HAP-1 (cell line): ENCODE results near the gene TMEM131.
"Not testable (repeated sequence)": the region's sequence is repeated elsewhere in the genome, so short reads cannot be mapped to it uniquely, and the experiment has no call there.

Experiments used
- DNase-seq, 2 experiments: peaks; one replicate each; pipeline ENCODE4 v3.0.0-alpha.2; 2016 to 2020; ENCODE audit warnings: low spot score in 2 of 2
- H3K27me3 ChIP-seq: fragments of 250-450 bp; sonication (Bioruptor Pico); 2 replicates; pipeline ENCODE4 v1.5.1; 2020; ENCODE audit warnings: low read depth, mild to moderate bottlenecking, moderate library complexity
- H3K36me3 ChIP-seq: fragments of 250-450 bp; sonication (Bioruptor Pico); replicated peaks from 2 replicates; pipeline ENCODE4 v1.5.1; 2020; ENCODE audit warnings: mild to moderate bottlenecking
- H3K4me1 ChIP-seq: fragments of 250-450 bp; sonication (Bioruptor Pico); 2 replicates; pipeline ENCODE4 v1.5.1; 2020; ENCODE audit warnings: mild to moderate bottlenecking
- H3K4me3 ChIP-seq: fragments of 250-450 bp; sonication (Bioruptor Pico); 2 replicates; pipeline ENCODE4 v1.5.1; 2020; ENCODE audit warnings: mild to moderate bottlenecking, moderate library complexity
- H3K9me3 ChIP-seq: fragments of 250-450 bp; sonication (Bioruptor Pico); 2 replicates; pipeline ENCODE4 v1.5.1; 2020; ENCODE audit warnings: mild to moderate bottlenecking, moderate library complexity
- in situ Hi-C: fragments of 300-500 bp; cut with MboI; formaldehyde crosslinking; loops from 3 replicates; pipeline ENCODE4 v1.14.3; 2020; ENCODE audit warnings: low sequenced_read_pairs, inconsistent platforms, mixed read lengths

TMEM131 gene

GRCh38 chr2:97945791-97946190, 50.0 kb downstream of the TMEM131 start:
- in situ Hi-C loops: no loop called here
- H3K9me3 ChIP-seq: no peaks in the 10 kb centered on the region
- H3K4me3 ChIP-seq: no peak overlapping the region
- no peaks in the 10 kb centered on the region for H3K27me3 ChIP-seq
- H3K36me3 ChIP-seq: no peaks in the 10 kb centered on the region
- DNase-seq: no peak
- peaks cover 21% of the 10 kb centered on the region for H3K4me1 ChIP-seq

GRCh38 chr2:97936881-97937280, 58.9 kb downstream of the TMEM131 start:
- in situ Hi-C loops: no loop called here
- H3K9me3 ChIP-seq: no peaks in the 10 kb centered on the region

GRCh38 chr2:97936199-97936598, 59.5 kb downstream of the TMEM131 start:
- H3K4me1 ChIP-seq: peaks cover 17% of the 10 kb centered on the region
- peak in 1 of 2 experiments; percentile 41 for DNase-seq
- H3K9me3 ChIP-seq: no peaks in the 10 kb centered on the region
- no peaks in the 10 kb centered on the region for H3K36me3 ChIP-seq
- H3K4me3 ChIP-seq: no peak overlapping the region
- H3K27me3 ChIP-seq: no peaks in the 10 kb centered on the region
- in situ Hi-C loops: no loop called here

More at GRCh38 chr2:97936881-97937280, 58.9 kb downstream of the TMEM131 start:
- peaks cover 17% of the 10 kb centered on the region for H3K4me1 ChIP-seq
- DNase-seq: no peak
- no peaks in the 10 kb centered on the region for H3K27me3 ChIP-seq
- H3K4me3 ChIP-seq: no peak overlapping the region
- no peaks in the 10 kb centered on the region for H3K36me3 ChIP-seq

- no peak overlapping the region for H3K4me3 ChIP-seq
Observed at GRCh38 chr2:97935719-97936161, 60.0 kb downstream of the TMEM131 start.

GRCh38 chr2:97932975-97933662, 62.6 kb downstream of the TMEM131 start:
- in situ Hi-C loops: no loop called here
- no peaks in the 10 kb centered on the region for H3K27me3 ChIP-seq
- H3K4me3 ChIP-seq: no peak overlapping the region
- H3K4me1 ChIP-seq: peaks cover 22% of the 10 kb centered on the region
- DNase-seq: no peak
- no peaks in the 10 kb centered on the region for H3K36me3 ChIP-seq
- H3K9me3 ChIP-seq: no peaks in the 10 kb centered on the region

More at GRCh38 chr2:97935719-97936161, 60.0 kb downstream of the TMEM131 start:
- Histone ChIP-seq H3K27me3 (no peaks in the 10 kb centered on the region), H3K36me3 (no peaks in the 10 kb centered on the region), H3K9me3 (no peaks in the 10 kb centered on the region), H3K4me1 (peaks cover 22% of the 10 kb centered on the region)
- DNase-seq: peak; percentile 16 to 47
- in situ Hi-C loops: no loop called here

- no peak overlapping the region for H3K4me3 ChIP-seq
Observed at GRCh38 chr2:97931858-97932225, 63.9 kb downstream of the TMEM131 start.

GRCh38 chr2:97931118-97931857, 64.5 kb downstream of the TMEM131 start:
- peaks cover 20% of the 10 kb centered on the region for H3K4me1 ChIP-seq
- H3K36me3 ChIP-seq: no peaks in the 10 kb centered on the region; the same call in 1 of the 2 replicates
- no peak overlapping the region for H3K4me3 ChIP-seq
- no peaks in the 10 kb centered on the region for H3K9me3 ChIP-seq
- peak in 1 of 2 experiments; percentile 37 for DNase-seq
- no peaks in the 10 kb centered on the region for H3K27me3 ChIP-seq
- in situ Hi-C loops: no loop called here

More at GRCh38 chr2:97931858-97932225, 63.9 kb downstream of the TMEM131 start:
- in situ Hi-C loops: no loop called here
- H3K4me1 ChIP-seq: peaks cover 22% of the 10 kb centered on the region
- no peaks in the 10 kb centered on the region for H3K9me3 ChIP-seq
- DNase-seq: no peak
- H3K27me3 ChIP-seq: no peaks in the 10 kb centered on the region
- no peaks in the 10 kb centered on the region for H3K36me3 ChIP-seq

GRCh38 chr2:97928591-97928990, 67.2 kb downstream of the TMEM131 start:
- in situ Hi-C loops: no loop called here
- peaks cover 5% of the 10 kb centered on the region for H3K4me1 ChIP-seq

GRCh38 chr2:97926946-97927345, 68.8 kb downstream of the TMEM131 start:
- Histone ChIP-seq H3K9me3 (no peaks in the 10 kb centered on the region), H3K36me3 (peaks cover 5% of the 10 kb centered on the region; the same call in 1 of the 2 replicates), H3K4me3 (no peak overlapping the region), H3K27me3 (no peaks in the 10 kb centered on the region), H3K4me1 (peaks cover 5% of the 10 kb centered on the region)
- DNase-seq: no peak
- in situ Hi-C loops: no loop called here

More at GRCh38 chr2:97928591-97928990, 67.2 kb downstream of the TMEM131 start:
- H3K27me3 ChIP-seq: no peaks in the 10 kb centered on the region
- H3K4me3 ChIP-seq: no peak overlapping the region
- no peak for DNase-seq
- H3K36me3 ChIP-seq: peaks cover 5% of the 10 kb centered on the region; the same call in 1 of the 2 replicates
- no peaks in the 10 kb centered on the region for H3K9me3 ChIP-seq

- H3K27me3 ChIP-seq: no peaks in the 10 kb centered on the region
- in situ Hi-C loops: no loop called here
- no peaks in the 10 kb centered on the region for H3K9me3 ChIP-seq
- no peaks in the 10 kb centered on the region for H3K4me1 ChIP-seq
- H3K4me3 ChIP-seq: no peak overlapping the region
- H3K36me3 ChIP-seq: peaks cover 5% of the 10 kb centered on the region; the same call in 1 of the 2 replicates
- DNase-seq: no peak
Observed at GRCh38 chr2:97924194-97924593, 71.6 kb downstream of the TMEM131 start.

GRCh38 chr2:97919858-97920257, 75.9 kb downstream of the TMEM131 start:
- in situ Hi-C loops: no loop called here
- DNase-seq: no peak
- no peaks in the 10 kb centered on the region for H3K27me3 ChIP-seq
- no peak overlapping the region for H3K4me3 ChIP-seq
- no peaks in the 10 kb centered on the region for H3K9me3 ChIP-seq
- H3K36me3 ChIP-seq: no peaks in the 10 kb centered on the region
- H3K4me1 ChIP-seq: no peaks in the 10 kb centered on the region

GRCh38 chr2:97918818-97919217, 76.9 kb downstream of the TMEM131 start:
- H3K36me3 ChIP-seq: no peaks in the 10 kb centered on the region
- no peaks in the 10 kb centered on the region for H3K4me1 ChIP-seq
- in situ Hi-C loops: no loop called here
- DNase-seq: no peak
- H3K27me3 ChIP-seq: no peaks in the 10 kb centered on the region
- H3K9me3 ChIP-seq: no peaks in the 10 kb centered on the region
- H3K4me3 ChIP-seq: no peak overlapping the region

- H3K4me3 ChIP-seq, H3K27me3 ChIP-seq, in situ Hi-C loops, H3K9me3 ChIP-seq, H3K4me1 ChIP-seq, DNase-seq, H3K36me3 ChIP-seq: not testable (repeated sequence)
Observed at GRCh38 chr2:97917668-97918067, 78.1 kb downstream of the TMEM131 start.

GRCh38 chr2:97914691-97915213, 81.0 kb downstream of the TMEM131 start:
- Histone ChIP-seq H3K9me3 (no peaks in the 10 kb centered on the region), H3K4me1 (no peaks in the 10 kb centered on the region), H3K36me3 (no peaks in the 10 kb centered on the region), H3K4me3 (no peak overlapping the region), H3K27me3 (no peaks in the 10 kb centered on the region)
- no peak for DNase-seq
- in situ Hi-C loops: no loop called here
